NCI-H446 (cell line): ENCODE measurements around the gene ATG4B.
A peak's percentile ranks its signal among the peaks of the same experiment; 100 is the strongest.
"Not testable (repeated sequence)": the region's sequence is repeated elsewhere in the genome, so short reads cannot be mapped to it uniquely, and the experiment has no call there.

Experiments
- DNase-seq, 2 experiments: peaks; one replicate each; lab custom pipeline; 2025; lab: John Stamatoyannopoulos, UW

ATG4B gene

DNA sequence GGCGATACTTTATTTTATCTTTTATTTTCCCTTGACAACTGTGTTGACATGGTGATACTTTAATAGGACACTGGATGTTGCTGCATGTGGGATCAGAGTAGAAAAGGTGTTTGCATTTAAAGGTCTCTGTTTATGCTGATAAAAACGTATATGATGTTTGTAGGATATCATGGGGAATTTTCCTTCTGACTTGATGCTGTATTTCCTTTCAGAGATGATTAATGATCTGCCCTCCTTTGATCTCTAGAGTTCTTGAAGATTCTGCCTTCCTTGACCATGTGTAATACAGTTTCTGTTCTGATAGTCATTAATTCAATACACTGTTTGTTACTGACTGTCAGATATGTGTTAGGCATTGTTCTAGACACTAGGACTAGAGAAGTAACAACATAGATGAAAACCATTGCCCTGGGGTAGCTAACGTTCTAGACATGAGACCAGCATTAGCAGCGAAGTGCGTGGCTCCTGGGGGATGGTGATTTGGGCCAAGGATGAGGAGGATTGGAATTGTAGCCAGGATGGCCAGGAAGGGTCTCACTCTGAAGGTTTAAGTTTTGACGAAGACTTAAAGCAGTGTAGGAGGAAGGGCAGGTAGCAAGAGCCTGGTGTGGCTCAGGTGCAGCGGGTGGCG lies 2.8 kb downstream of the ATG4B start:
- DNase-seq, result no peak

DNA sequence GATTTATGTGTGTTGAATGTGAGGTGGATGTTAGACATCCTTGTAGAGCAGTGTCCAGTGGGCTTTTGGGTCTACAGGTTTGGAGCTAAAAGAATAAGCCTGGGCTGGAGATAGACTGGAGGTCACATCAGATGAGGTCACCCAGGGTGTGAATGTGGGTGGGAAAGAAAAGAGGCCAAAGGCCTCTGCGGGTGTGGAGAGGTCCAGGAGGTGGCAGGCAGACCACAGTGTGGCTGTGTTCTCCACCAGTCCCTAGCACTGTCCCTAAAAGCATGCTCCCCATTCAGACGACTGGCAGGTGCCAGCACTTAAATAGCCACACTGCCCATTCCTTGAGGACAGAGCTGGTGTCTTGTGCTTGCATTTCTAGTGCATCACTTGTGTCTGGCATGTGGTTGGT lies 4.1 kb downstream of the ATG4B start:
- DNase-seq, result no peak

DNA sequence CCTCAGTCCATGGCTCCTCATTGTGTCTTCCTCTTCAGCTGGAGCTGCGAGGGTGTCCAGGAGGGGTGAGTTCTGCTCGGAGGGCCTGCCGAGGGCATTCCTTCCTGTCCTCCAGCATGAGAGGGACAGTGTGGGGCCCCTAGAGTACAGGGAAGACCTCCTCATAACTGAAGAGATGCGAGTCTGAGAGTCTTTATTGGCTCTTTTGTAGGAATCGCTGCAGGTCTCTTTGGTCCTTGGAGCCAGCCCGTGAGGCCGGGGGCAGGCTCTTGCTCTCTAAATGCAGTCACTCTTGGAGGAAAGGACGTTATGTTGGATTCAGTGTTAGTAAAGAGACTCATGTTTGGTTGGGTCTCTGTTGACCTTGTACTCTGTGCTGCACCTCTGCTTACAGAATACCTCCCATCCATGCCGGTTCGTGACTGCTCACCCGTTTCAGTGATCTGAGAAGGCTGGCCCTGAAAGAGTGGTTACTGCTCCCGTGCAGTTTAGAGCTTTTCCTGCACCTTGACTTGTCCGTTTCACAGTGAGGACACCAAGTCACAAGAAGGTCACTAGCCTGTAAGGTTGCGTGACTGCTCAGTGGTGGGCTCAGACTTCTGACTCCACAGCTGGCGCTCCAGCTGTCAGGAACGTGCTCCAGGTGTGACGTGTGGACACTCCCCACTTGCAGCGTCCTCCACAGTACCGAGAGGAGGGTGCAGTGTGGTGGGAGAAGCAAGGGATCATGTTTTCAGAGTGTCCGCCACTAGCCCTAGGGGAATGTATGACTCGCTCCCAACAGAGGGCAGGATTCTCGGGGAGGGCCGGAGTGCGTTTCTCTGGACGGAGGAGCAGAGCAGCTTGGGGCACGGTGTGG lies 7.8 kb downstream of the ATG4B start:
- no peak for DNase-seq

- no peak for DNase-seq
Measured at GRCh38 chr2:241645915-241646645, 8.6 kb downstream of the ATG4B start.

- DNase-seq, result no peak
Measured at GRCh38 chr2:241648453-241648852, 11.0 kb downstream of the ATG4B start.

- peak; percentile 23 to 77 for DNase-seq
Measured at GRCh38 chr2:241649404-241649803, 11.9 kb downstream of the ATG4B start.

DNA sequence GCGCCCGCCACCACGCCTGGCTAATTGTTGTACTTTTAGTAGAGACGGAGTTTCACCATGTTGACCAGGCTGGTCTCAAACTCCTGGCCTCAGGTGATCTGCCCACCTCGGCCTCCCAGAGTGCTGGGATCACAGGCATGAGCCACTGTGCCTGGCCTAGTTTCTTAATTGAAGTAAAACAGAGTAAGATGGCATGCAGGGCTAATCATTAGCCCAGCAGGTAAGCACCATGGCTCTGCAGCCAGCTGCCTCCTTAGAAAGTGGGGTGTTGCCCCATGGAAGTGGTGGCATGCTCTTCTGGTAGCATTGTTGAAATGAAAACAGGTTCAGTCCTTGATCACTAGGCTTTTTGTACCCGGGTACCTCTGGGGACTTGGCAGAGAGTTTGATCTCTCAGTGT lies 12.4 kb downstream of the ATG4B start:
- no peak for DNase-seq

DNA sequence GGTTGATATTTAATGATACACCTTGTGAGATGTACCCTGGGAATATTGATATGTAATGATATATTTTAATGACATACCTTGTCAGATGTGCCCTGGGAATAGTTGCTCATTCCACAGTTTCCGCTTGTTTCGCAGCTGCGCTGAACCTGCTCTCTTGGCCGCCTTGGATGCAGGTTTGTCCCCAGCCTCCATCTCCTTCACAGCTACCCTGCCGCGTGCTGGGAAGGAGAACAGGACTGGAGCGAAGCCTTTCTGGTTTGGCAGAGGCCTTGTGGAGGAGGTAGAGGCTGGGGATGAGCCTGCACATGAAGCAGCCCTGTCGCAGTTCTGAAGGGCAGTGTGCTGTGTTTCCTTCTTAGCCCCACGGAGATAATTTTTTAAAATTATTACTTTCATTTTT lies 14.6 kb downstream of the ATG4B start:
- no peak for DNase-seq

DNA sequence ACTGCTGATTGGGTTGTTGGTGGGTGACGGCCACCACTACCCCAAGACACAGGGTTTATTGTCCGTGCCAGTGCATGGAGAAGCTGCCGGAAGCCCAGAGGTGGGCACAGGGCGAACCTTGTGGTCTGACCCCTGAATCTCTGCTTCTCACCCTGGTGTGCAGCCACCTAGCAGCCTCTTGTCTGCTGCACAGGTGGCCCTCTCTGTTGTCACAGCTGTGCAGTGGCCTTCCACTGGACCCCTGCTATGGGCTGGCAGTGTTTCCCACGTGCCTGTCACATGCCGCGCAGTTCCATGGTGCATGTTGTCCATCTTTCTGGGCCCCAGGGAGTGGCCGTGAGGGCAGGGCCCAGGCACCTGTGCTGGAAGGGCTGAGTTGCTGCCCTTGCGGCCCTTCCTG lies 15.2 kb downstream of the ATG4B start:
- no peak for DNase-seq

DNA sequence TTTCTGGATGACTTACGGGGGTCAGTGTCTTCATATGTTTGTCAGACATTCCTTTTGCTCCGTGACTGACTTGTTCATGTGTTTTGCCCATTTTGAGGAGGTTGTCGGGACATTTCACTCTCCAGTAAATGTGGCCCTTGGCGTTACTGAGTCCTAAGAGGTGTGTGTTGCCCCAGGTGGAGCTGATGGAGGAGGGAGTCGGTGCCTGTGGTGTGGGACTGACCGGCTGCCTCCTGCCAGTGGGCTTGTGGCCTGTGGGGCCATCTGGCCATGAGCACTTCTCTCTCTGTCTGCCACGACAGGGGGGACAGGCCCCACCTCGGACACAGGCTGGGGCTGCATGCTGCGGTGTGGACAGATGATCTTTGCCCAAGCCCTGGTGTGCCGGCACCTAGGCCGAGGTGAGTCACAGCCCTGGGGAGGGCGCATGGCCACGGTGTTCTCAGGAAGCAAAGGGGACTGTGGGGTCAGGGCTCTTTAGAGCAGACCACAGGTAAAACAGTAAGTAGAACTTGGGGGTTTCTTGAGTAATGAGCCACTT lies 15.8 kb downstream of the ATG4B start:
- no peak for DNase-seq

GRCh38 chr2:241654551-241654950 lies 17.1 kb downstream of the ATG4B start:
- no peak for DNase-seq

GRCh38 chr2:241655516-241656189 lies 18.2 kb downstream of the ATG4B start:
- DNase-seq, result no peak

DNA sequence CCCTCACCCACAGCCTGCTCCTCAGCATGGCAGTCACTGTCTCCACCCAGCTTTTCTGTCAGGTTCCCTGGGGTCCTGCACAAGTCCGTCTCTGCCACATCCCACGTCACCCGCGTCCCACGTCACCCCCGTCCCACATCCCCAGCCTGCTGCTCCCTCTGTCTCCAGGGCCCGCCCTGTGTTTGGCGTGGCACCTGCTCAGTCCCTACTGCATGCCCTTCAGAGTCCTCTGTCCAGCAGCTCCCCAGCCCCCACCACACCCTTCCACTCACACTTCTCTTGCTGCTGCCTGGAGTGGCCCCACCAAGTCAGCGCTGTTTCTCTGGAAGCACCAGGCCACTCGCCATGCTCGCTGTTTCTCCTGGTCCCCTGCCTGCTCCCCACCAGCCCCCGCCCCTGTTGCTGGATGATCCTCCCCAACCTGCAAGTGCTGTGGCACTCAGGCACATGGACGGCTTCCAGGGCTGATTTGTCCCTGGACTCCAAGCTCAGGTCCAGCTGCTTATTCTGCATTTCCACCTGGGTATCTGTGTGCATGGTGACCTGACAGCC lies 18.8 kb downstream of the ATG4B start:
- no peak for DNase-seq

DNA sequence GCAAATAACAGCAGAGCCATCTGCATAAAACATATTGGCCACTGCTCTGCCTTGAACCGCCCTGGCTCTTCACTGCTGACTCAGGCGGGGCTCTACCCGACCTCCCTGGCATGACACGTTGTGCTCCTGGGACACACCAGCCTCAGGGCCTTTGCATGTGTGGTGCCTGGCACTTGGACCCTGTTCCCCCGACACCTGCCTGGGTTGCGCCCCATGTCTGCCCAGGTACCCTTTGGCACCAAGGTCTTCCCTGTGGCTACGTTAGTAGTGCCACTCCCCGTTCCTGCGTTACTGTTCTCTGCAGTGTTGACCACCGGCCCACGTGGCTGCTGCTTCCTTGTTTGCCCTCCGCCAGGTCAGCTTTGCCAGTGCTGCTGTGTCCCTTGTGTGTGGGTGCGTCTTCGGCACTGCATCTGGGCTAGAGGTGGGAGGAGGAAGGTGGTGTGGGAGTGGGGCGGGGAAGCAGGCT lies 20.3 kb downstream of the ATG4B start:
- DNase-seq, result no peak

DNA sequence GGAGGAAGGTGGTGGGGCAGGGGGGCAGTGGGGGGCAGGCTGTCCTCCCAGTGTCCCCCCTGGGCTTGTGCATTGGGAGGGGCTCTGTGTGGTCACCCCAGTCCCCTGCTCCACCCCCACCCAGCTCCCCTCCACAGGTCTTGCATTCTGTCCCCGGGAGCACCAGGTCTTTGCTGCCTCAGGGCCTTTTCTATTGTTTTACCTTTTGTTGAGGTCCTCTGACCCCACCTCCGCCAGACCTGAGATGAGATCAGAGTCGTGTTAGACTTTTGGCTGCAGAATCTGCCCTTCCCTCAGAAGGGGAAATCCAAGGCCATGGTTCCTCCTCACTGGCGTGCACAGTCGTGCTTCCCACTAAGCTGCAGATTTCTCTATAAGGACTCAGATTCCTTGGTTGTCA lies 20.8 kb downstream of the ATG4B start:
- no peak for DNase-seq

GRCh38 chr2:241659150-241659739 lies 21.8 kb downstream of the ATG4B start:
- peak; percentile 22 to 43 for DNase-seq

- DNase-seq, result no peak
Measured at GRCh38 chr2:241660593-241661213, 23.2 kb downstream of the ATG4B start.

GRCh38 chr2:241662731-241663130 lies 25.2 kb downstream of the ATG4B start:
- DNase-seq, result not testable (repeated sequence)

DNA sequence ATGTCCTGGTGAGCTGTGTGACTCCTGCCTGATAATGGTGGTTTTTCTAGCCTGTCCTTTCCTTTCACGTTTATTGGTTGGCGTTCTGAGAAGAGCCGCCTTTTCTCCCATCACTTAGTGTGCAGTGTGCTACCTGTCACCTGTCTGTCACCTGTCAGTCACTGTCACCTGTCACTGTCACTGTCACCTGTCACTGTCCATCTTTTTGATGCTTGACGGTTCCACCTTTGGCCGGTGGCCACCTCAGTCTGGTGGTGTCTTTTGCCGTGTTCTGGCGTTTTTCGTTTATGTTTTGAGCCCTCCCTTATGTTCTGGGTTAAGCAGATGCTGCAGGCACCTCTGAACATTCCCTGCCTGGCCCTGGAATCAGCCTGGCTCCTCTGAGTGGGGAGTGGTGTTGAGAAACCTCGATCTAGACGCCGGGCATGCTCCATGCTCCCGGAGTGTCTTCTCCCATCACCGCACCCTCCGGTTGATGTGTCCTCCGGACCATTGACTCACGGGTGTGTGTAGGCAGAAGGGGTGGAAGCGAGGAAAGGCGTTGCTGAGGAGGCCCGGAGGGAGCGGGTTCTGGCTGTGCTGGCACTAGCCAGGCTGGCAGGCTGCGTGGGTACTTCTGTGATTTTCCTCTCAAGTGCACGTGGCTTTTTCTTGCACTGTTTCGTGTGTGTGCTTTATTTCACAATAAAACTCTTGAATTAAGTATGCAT lies 28.4 kb downstream of the ATG4B start:
- no peak for DNase-seq
